Keratinocyte (primary cell): Measurements from ENCODE around the gene PPP4R4.

Source experiments
- CTCF ChIP-seq, 3 experiments: IDR thresholded peaks in 1 of 3; conservative IDR thresholded peaks in 1 of 3; optimal IDR thresholded peaks in 1 of 3; 2 replicates in 2 of 3; 3 replicates in 1 of 3; pipeline versions ENCODE3 to v1.5.1; 2011; ENCODE audit warnings: low read length in 3 of 3, mild to moderate bottlenecking in 3 of 3, moderate library complexity in 2 of 3, control low read depth in 1 of 3, inconsistent platforms in 1 of 3; ENCODE audit not compliant: insufficient read depth in 2 of 3; ENCODE audit errors: extremely low read depth in 1 of 3
- EZH2 ChIP-seq: IDR thresholded peaks from one replicate; pipeline ENCODE4 v1.6.1; 2012; ENCODE audit warnings: inconsistent platforms, mild to moderate bottlenecking, low read length, moderate library complexity

GRCh38 chr14:94213021-94213420 lies 38.9 kb downstream of the PPP4R4 start:
- TF ChIP-seq CTCF (optimal IDR thresholded peaks at IDR 0.05 in 1 of 3, IDR thresholded peaks at IDR 0.05 in 1 of 3, conservative IDR thresholded peaks at IDR 0.05 in 1 of 3; ENCODE audit: extremely low read depth in 1 of 3, insufficient read depth in 2 of 3, low read length in 3 of 3), result no peak
- no peak for TF ChIP-seq EZH2
